ENCODE results near the gene NT5M. TPM values are rescaled to one million over a fixed set of nuclear protein-coding genes. Genes with fewer than 3 reads are reported as not detected.

The NT5M gene
- 7.2 to 11.6 TPM (median 10.0 TPM) in 5 replicates for total RNA-seq (2022; extraction: Qiagen RNA extraction)

DNA sequence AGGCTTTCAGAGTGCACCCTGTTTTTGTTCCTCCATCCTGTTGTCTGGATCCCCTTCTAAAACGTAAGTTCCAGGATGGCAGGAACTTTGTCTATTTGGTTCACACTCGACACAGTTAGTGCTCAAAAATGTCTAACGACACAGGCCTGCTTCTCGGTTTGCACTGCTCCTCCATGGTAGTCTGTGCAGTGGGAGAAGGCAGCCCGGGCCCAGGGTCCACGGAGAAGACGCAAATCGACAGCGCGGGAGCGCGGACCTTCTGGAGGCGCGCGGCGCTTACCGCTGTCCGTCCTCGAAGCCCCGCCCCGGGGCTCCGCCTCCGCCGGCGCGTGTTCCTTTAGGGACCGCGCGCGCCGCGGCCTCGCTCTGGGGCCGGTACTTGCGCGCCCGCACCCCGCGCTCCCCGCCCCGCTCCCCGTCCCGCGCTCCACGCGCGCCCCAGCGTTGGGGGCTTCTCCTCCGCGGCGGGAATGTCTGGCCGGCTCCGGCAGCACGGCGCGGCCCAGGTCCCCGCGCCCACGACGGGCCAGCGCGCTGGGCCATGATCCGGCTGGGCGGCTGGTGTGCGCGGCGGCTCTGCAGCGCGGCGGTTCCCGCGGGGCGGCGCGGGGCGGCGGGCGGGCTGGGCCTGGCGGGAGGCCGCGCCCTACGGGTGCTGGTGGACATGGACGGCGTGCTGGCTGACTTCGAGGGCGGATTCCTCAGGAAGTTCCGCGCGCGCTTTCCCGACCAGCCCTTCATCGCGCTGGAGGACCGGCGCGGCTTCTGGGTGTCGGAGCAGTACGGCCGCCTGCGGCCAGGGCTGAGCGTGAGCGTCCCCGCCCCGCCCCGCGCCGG lies at the start of gene NT5M:
TSS of gene NT5M (plus strand) at position 364 of the 837 bp plus-strand sequence. CDS start at position 542, 178 bp downstream.

GRCh38 chr17:17280613-17281549 lies 22.3 kb upstream of the NT5M start, which contains the start of gene COPS3:
Gene COPS3 (minus strand): TSS chr17:17281246. CDS start chr17:17281186, 60 bp downstream.

Other genes with a start within 250 kb of the NT5M start
- 5.5 to 7.9 TPM (median 7.3 TPM) in 5 replicates for gene PLD6, start 97.0 kb upstream of the NT5M start, total RNA-seq (2022; extraction: Qiagen RNA extraction)
- 29.3 to 41.7 TPM (median 35.9 TPM) in 5 replicates for gene FLCN, start 66.2 kb upstream of the NT5M start, total RNA-seq (2022; extraction: Qiagen RNA extraction)
- 138 to 149 TPM (median 144 TPM) in 5 replicates for gene COPS3, start 22.1 kb upstream of the NT5M start, total RNA-seq (2022; extraction: Qiagen RNA extraction)
- gene MED9, start 173.6 kb downstream of the NT5M start, total RNA-seq (2022; extraction: Qiagen RNA extraction): 15.7 to 19.6 TPM (median 19.4 TPM) in 5 replicates
- 0.80 to 1.3 TPM (median 1.0 TPM) in 5 replicates for gene RASD1, start 193.0 kb downstream of the NT5M start, total RNA-seq (2022; extraction: Qiagen RNA extraction)

Data from A549 treated with CORT108297 at 1 μM for 4 hours (cell line).